Brain pericyte (primary cell): ENCODE results near the gene KCNA10.

Experiments
- DNase-seq: peaks from one replicate; pipeline ENCODE4 v3.0.0-alpha.2; 2012; ENCODE audit warnings: low read depth, low spot score

The KCNA10 gene

DNA sequence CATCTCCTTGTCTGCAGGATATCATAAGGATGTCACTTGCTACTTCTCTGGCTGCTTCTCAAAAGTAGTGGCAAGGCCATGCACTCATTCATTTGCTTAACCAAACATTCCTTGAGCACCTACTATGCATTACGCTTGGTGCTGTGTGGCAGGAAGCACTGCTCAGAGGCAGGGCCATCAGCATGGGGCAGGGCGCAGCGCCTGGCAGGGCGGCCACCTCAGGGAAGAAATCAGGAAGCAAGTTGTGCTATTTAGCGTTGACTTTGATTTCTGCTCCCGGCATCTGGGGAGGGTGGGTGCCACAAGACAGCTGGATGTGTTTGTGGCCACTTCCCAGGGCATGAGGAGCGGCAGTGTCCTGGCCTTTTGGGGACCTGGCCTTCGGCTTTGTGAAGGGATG, 40.1 kb downstream of the KCNA10 start:
- DNase-seq: no peak

DNA sequence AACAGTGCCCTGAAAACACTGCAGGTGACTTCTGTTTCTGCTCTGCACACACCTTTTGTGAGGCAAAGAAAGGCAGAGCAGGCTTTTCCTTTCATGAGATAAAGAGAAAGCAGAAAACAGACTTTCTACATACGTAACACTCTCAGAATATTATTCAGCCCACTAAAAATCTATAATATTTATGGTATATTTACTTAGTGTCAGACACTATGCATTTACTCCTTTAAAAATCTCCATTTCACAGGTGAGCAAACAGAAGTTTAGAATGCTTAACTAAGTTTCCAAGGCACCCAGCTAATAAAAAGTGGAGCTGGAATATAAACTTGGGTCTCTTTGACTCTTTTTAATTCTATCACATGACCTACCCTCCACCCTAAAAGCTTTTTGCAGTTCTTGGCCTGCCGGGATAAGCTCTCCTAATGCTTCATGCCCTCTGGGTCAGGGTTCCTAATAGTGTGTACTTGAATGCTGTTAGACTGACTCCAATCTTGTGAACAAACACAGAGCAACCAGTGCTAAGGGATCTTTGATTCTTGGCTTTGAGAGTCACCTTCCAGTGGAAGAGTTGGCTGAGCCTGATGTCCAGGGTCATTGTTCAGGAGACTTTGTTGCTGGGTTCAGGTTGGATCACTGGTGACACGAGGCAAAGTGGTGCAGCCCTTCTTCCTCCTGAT, 40.9 kb downstream of the KCNA10 start:
- DNase-seq: no peak

DNA sequence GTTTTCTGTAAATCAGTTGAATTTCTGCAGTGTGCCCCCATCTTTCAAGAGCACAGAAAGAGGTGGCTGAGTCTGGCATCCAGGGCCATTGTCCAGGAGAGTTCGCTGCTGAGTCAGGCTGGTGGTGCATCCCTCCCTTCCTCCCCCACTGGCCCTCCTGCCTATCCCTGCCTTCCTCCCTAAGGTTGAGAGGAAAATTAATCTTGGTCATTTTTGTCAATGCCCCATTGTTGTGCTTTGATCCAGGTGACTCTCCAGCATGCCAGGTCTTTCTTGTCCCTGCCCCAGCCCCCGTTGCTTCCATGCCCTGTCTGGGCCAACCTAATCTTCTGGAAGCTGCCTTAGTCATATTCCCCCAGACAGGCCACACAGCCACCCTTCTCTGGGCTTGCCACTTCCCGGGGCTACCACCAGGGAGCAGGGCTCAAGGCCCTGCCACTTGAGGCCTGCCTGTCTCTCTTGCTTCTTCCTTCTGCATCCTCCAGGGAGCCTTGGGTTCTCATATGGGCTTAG, 41.5 kb downstream of the KCNA10 start:
- no peak for DNase-seq

DNA sequence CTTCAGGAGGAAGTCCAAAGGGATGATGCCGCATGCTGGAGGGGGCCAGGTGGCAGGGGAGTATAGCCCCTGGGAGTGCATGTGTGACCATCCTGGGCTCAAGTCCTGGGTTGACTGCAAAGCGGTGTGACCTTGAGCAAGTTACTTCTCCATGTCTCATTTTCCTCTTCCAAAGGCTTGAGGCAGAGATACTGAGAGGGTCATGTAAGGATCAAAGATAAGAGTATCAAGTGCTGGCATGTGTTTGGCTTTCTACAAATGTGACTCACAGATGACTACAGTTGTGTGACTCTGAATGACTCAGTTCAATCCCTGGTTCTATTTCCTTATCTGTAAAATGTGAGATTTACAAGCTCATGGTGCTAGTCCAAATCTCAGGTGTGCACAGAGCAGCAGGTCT, 41.9 kb downstream of the KCNA10 start:
- no peak for DNase-seq

DNA sequence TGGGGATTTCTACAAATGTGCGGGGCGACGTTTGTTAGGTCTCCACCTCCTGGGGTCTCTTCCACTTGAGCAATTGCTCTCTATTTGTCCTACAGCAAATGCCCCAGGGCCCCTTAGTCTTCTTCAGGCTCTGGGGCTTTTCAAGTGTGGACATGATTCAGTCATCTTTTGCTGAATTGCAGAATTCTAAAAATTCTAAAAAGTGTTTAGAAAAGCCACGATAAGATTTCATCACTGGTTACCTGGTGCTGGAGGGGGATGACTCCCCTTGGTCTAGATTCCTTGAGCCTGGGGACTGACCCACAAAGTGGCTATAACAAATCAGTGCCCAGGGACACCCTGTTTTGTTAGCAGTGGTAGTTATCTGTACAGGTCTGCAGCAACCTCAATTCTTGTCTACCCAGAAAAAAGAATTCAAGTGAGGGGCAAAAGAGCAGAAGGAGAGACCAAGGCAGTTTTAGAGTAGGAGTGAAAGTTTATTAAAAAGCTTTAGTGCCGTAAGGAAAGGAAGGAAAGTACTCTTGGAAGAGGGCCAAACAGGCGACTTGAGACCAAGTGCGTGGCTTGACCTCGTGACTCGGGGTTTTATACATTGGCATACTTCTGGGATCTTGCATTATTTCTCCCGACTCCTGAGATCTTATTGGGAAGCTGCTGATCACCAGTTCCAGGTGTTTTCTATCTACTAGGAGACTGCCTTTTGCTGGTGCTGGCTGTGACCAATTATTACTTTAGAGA, 42.8 kb downstream of the KCNA10 start:
- DNase-seq: no peak

DNA sequence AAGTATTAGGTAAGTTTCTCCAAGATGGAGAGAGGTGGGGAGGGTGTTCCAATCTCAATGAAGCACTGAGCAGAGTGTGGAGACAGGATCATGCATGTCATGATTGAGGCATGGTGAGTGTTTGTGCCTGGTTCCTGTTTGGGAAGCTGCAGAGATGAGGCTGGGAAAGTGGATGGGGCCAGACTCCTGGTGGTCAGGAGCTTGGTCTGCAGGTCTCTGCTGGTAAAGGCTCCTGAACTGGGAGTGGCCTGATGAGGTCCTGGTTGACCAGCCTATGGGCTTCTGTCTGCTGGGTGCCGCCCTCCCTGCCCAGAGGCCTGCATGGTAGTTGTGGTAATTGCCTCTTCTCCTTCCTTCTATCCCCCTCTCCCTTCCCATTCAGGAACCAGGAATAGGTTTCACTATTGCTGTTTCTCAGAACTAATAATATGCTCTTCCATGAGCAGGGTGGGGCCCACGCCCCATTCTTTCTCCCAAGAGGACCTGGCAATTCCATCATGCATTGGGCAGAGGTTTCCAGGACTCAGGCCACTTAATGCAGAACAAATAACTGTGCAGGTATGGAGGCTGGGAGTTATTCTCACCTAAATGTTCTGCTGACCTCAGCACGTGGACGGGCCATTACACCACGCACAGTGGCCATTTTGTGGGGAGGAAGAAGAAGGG, 43.5 kb downstream of the KCNA10 start:
- no peak for DNase-seq

DNA sequence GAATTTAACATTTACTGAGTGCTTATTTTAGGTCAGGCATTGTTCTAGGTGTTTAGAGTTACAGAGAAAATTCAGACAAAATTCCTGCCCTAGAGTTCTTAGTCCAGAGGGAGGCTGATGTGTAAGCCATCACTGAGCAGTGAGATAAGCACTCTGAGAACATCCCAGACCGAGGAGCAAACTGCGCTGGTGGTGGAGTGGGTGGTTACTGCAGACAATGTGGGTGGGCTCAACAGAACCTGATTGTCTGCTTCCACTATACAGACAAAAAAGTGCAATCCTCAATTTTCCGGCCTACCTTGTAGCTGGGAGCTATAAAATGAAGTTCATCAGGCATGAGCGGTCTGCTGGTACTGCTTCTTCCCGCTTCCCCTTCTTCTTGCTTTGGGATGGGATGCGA, 44.5 kb downstream of the KCNA10 start:
- DNase-seq: no peak

DNA sequence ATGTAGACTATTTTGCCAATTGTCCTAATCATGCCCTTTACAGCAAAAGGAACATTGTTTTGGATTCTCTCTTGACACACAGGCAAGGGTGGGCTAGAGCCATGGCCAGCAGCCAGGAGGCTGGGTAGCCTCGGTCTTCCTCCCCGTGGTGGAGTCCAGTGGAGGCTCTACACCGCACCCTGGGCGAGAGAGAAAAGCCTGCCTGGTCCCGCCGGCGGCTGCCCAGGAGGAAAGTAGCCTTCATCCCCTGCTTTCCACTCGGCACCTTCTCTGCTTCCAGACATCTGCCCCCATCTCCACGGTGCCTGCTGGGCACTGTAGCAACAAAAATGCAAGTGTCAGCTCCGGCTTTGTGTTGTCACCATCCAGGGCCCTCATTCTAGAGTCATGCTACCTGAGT, 46.4 kb downstream of the KCNA10 start:
- DNase-seq: no peak

DNA sequence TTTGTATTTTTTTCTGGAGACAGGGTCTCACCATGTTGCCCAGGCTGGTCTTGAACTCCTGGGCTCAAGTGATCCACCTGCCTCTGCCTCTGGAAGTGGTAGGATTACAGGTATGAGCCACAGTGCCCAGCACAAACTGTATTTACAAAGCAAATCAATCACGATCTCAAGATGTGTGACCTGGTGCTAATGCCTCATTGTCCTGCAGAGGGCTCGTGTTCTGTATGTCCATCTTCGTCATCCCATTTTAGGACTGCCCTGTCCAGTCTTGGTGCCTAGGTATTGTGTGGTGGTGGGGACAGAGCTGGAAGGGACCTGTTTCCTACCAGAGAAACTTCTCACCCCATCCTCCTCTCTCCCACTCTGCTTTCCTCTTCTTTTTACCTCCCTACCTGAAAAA, 47.8 kb downstream of the KCNA10 start:
- no peak for DNase-seq
